Measurements from ENCODE around the gene WDR6.

The WDR6 gene

DNA sequence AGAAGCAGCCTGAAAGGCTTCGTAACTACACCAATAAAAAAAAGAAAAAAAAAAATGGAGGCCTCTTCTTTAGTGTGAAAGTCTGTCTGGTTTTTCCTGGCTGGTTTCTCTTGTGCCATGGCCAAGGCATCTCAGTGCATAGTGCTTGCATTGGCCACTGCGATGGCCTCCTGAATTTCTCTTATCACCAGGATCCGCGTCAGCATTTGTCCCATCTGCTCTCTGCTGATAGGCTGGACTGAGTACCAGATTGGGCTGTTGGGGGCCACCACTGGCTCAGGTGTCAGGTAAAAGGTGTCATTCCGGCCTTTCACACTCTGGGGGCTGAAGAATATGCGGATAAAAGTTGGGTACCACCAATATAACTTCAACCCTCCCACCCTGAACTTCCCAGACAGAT is 23.1 kb downstream of the WDR6 start:
- no peak for DNase-seq (ENCODE audit: low spot score)

DNA sequence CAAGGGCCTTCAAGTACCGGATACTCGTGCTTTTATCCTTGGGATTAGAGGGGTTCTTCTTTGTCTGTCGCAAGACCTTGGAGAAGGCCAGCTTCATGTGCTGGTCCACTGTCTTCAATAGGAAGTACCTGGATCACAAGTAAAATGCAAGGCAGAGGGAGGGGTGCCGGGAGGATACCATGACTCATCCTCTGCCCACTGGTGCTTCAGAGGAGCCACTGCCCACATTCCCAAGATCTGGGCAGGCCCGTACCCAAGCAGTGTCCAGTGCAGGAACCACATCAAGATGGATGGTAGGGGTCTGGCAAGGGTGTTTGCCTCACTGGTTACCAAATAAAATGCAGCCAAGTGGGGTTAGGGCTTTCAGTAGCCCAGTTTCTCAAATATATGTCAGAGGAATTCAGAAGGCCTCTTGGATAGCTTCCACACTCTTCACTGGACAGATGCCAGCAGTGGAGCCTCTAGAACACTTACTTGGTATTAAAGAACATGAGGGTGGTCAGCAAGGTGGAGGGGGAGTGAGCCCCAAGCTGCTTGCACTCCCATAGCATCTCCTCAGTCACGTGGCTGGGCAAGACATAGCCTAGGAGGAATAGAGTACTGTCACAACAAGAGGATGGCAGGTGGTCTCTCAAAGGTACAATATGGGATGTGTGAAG is 25.6 kb downstream of the WDR6 start:
- no peak for DNase-seq (ENCODE audit: low spot score)

DNA sequence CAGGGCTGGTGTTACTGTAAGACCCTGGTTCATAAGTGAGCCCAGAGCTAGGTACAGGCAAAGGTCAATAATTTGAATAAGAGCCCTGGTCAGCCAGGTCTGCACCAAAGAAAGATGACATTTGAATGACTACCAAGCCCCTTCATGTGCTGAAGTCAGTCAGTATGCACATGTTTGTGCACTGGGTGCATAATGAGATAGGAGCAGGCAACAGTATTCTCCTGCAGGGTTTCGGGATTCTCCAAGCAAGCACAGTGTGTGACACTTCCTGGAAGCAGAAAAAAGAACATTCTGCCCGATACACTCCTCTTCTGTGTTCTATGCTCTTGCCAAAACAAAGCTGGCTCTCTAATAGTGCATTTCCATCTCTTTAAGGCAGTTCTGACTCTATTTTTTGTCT is 27.5 kb downstream of the WDR6 start:
- no peak for DNase-seq (ENCODE audit: low spot score)

DNA sequence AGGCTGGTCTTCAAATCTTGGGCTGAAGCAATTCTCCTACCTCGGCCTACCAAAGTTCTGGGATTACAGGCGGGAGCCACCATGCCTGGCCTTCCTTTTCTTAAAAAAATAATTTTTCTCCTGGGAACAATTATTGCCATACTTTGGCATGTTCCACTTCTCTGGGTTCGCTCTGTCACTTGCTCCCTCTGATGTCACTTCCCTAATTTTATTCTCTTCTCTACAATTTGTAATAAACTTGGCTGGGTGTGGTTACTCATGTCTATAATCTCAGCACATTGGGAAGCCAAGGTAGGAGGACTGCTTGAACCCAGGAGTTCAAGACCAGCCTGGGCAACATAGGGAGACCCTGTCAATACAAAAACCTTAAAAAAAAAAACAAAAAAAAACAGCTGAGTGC is 28.1 kb downstream of the WDR6 start:
- no peak for DNase-seq (ENCODE audit: low spot score)

DNA sequence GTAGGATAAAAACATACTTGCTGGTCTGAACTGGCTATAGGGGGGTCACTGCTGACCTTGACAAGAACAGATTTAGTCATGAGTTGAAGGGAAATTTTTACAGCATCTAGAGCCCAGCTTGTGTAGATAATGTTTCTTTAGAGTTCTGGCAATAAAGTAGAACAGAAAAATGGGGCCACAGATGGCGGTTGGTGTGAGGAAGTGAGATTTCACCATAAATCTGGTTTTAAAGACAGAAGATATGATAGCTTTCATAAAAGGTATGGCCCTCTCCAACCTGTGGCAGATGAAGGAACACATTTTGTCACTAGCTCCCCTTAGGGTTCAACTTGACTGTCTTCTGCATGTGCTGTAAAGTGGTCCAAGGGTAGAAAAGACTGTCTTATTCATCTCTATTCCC is 46.4 kb downstream of the WDR6 start:
- DNase-seq (ENCODE audit: low spot score): no peak

DNA sequence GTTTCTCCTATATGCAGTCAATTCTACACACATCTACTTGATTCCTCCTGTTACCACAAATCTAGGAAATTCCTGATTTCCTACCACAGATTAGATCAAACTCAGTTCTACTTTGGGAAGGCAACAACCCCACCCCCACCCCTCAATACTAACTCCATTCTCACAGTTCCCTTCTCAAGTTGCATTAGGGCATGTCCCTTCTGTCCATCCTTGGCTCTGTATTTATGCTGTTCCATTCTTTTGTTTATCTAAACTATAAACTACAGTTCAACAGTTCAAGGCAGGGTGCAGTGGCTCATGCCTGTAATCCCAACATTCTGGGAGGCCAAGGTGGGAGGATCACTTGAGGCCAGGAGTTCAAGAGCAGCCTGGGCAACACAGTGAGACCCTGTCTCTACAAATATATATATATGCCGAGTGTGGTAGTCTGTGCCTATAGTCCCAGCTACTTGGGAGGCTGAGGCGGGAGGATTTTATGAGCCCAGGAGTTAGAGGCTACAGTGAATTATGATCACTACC is 47.2 kb downstream of the WDR6 start:
- no peak for DNase-seq (ENCODE audit: low spot score)

DNA sequence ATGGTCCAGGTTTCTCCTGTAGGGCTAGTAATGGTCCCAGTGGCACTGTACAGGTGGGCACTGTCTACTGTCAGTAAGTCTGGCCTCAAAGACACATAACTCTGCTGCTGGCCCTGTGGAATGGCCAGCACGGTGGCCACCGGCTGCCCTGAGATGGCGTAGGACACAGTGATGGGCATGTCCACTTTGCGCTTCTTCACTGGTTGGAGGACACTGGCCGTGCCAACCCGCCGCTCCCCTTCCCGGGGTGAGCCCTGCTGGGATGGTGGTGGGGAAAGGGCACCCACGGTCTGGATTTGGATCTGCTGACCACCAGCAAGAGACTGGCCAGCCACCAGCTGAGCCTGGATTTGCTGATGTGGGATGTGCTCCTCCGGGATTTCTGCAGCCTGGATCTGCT is 50.1 kb downstream of the WDR6 start:
- DNase-seq (ENCODE audit: low spot score): no peak

DNA sequence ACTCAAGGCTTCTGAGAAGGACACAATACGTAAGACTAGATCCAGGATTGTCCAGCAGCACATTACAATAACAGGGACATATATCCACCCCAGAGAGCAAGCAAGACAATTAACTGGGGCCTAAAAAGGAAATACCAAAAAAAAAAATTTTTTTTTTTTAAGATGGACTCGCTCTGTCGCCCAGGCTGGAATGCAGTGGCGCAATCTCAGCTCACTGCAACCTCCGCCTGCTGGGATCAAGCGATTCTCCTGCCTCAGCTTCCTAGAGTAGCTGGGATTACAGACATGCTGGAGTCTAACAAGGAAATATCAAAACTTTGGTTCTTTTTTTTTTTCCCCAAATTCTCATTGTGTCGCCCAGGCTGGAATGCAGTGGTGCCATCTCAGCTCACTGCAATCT is 50.8 kb downstream of the WDR6 start:
- DNase-seq (ENCODE audit: low spot score): no peak

Data from SW480 (cell line).